ENCODE results near the gene CENPB.

The CENPB gene

DNA sequence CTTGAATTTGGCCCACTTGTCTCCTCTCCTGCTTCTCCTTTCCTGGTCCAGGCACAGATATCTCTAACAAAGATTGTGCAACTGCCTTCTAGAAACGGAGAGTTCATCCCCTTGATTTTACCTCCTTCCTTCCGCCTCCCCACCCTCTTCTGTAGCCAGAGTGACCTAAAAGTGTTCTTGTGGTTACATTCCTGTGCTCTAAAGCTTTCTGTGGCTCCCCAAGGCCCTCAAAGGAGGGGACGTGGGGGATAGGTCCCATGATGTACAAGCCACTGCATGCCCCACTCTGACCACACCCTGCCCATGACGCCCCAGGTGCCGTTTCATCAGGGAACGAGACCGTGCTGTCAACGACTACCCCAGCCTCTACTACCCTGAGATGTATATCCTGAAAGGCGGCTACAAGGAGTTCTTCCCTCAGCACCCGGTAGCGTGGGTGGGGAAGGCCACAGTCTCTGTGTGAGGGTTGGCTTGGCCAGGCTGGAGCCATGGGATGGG, 17.8 kb upstream of the CENPB start:
- H3K27ac ChIP-seq: peak overlapping the region; percentile 99; the same call in 1 of the 2 replicates
- no peak for TF ChIP-seq ZFX (IDR thresholded peaks at IDR 0.05; ENCODE audit: borderline replicate concordance)
- TF ChIP-seq, protein P1, sequence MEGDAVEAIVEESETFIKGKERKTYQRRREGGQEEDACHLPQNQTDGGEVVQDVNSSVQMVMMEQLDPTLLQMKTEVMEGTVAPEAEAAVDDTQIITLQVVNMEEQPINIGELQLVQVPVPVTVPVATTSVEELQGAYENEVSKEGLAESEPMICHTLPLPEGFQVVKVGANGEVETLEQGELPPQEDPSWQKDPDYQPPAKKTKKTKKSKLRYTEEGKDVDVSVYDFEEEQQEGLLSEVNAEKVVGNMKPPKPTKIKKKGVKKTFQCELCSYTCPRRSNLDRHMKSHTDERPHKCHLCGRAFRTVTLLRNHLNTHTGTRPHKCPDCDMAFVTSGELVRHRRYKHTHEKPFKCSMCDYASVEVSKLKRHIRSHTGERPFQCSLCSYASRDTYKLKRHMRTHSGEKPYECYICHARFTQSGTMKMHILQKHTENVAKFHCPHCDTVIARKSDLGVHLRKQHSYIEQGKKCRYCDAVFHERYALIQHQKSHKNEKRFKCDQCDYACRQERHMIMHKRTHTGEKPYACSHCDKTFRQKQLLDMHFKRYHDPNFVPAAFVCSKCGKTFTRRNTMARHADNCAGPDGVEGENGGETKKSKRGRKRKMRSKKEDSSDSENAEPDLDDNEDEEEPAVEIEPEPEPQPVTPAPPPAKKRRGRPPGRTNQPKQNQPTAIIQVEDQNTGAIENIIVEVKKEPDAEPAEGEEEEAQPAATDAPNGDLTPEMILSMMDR (IDR thresholded peaks at IDR 0.05): no peak

DNA sequence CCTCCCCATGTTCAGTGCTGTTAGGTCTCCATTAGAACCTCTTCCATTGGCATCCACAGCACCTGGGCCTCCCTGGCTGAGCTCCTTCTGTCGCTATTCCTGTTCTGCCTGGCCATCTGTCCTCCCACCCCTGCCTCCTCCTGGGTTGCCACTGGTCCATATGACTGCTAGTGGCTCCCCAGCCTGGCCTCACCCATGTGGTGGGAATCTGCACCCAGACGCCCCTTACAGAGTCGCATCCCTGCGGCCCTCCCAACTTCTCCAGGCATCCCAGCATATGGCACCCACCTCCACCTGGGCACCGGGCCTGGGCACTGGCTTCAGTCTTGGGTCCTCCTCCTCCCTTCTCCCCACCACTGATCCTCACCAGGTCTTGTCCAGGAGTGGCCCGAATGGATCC, 17.3 kb upstream of the CENPB start:
- TF ChIP-seq ZFX (IDR thresholded peaks at IDR 0.05; ENCODE audit: borderline replicate concordance): no peak
- TF ChIP-seq, protein P1 (IDR thresholded peaks at IDR 0.05): no peak
- H3K27ac ChIP-seq: 0 out of 2 replicates have a peak overlapping the region, but pooled peaks have one; percentile 99

DNA sequence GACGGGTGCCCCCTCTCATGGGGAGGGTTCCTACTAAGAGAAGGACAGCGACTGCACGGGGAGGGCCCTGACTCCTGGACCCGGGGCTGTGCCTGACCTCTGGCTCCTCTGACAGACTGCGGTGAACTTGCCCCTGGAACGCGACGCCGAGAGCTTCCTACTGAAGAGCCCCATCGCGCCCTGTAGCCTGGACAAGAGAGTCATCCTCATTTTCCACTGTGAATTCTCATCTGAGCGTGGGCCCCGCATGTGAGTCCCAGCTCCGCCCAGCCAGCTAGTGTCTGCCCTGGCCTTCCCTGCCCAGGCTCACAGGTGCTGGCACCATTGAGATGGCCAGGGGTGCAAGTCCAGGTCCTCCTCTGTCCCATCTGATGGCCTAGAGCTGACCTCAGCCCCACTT, 16.7 kb upstream of the CENPB start:
- TF ChIP-seq, protein P1 (IDR thresholded peaks at IDR 0.05): no peak
- TF ChIP-seq ZFX (IDR thresholded peaks at IDR 0.05; ENCODE audit: borderline replicate concordance): no peak
- H3K27ac ChIP-seq: 0 out of 2 replicates have a peak overlapping the region, but pooled peaks have one; percentile 5

DNA sequence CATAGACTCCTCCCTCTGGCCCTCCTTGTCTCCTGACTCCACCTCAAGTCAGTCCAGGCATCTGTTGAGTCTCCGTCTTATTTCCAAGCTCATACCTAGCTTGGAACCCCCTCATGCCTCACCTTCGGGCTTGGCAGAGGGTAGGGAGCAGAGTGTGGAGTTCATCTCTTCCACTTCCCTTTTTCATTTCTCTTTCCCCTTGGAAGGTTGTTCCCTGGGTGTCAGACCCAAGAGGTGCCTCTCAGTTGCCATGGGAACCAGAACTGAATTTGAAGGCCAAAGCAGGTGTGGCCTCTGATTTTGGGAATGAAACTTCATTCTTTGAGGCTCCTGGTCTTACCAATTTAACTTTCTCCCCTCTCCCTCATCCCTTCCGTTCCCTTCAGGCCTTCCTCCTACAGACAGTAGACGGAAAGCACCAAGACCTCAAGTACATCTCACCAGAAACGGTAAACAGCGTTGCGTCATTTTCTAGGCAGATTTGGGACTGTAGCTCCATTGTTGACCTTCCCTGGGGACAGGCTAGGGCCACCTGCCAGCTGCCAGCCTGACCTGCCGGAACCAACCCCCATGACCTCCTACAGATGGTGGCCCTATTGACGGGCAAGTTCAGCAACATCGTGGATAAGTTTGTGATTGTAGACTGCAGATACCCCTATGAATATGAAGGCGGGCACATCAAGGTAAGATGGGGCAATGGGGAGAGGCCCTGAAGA, 16.1 kb upstream of the CENPB start:
- 0 out of 2 replicates have a peak overlapping the region, but pooled peaks have one; percentile 5 for H3K27ac ChIP-seq
- TF ChIP-seq, protein P1 (IDR thresholded peaks at IDR 0.05): no peak
- no peak for TF ChIP-seq ZFX (IDR thresholded peaks at IDR 0.05; ENCODE audit: borderline replicate concordance)

DNA sequence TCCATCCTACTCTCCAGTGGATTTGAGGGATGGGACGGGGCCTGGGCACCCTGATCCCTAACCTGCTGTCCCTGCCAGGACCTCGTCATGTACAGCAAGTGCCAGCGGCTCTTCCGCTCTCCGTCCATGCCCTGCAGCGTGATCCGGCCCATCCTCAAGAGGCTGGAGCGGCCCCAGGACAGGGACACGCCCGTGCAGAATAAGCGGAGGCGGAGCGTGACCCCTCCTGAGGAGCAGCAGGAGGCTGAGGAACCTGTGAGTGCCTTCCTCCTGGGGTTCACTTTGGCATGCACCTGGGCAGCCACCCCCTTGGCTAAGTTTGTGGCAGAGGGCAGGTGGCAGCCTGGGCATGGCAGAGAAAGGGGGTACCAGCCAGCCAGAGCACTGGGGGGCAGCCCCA, 15.3 kb upstream of the CENPB start:
- TF ChIP-seq, protein P1 (IDR thresholded peaks at IDR 0.05): no peak
- no peak for TF ChIP-seq ZFX (IDR thresholded peaks at IDR 0.05; ENCODE audit: borderline replicate concordance)
- H3K27ac ChIP-seq: 0 out of 2 replicates have a peak overlapping the region, but pooled peaks have one; percentile 4

DNA sequence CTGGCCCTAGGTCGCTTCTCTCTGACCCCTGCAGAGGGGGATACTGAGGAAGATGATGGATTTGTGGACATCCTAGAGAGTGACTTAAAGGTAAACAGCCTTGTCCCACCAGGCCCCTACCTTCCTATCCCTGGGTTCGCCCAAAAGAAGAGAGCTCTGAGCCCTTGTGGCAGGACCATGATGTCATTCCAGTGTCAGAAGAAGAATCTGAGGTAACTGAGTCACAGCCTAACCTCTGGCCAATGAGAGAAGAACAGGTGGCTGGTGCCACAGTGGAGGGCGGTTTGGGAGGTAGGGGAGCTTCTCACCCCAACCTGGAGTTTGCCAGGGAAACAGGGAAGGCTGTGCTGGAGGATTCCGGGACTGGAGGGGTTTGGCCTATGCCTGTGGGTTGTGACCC, 14.8 kb upstream of the CENPB start:
- TF ChIP-seq ZFX (IDR thresholded peaks at IDR 0.05; ENCODE audit: borderline replicate concordance): no peak
- TF ChIP-seq, protein P1 (IDR thresholded peaks at IDR 0.05): no peak
- 0 out of 2 replicates have a peak overlapping the region, but pooled peaks have one; percentile 4 for H3K27ac ChIP-seq

DNA sequence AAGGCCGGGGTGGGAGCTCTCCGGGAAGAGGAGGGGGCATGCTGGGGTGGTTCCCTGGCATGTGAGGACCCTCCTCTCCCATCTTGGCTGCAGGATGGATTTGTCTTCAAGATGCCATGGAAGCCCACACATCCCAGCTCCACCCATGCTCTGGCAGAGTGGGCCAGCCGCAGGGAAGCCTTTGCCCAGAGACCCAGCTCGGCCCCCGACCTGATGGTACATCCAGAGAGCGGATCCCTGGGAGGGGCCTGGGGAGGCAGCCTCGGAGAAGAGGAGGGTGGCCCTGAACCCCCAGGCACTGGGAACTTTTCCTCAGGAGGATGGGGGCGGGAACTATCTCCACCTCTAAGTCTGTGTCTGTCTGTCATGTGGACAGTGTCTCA, 14.3 kb upstream of the CENPB start:
- TF ChIP-seq, protein P1 (IDR thresholded peaks at IDR 0.05): no peak
- no peak for TF ChIP-seq ZFX (IDR thresholded peaks at IDR 0.05; ENCODE audit: borderline replicate concordance)

More for the DNA sequence above, 14.3 kb upstream of the CENPB start:
- H3K27ac ChIP-seq: no peak overlapping the region
